ENCODE measurements around the gene MTHFD1L.
"Not testable (repeated sequence)": the region's sequence is repeated elsewhere in the genome, so short reads cannot be mapped to it uniquely, and the experiment has no call there.

Gene MTHFD1L

DNA sequence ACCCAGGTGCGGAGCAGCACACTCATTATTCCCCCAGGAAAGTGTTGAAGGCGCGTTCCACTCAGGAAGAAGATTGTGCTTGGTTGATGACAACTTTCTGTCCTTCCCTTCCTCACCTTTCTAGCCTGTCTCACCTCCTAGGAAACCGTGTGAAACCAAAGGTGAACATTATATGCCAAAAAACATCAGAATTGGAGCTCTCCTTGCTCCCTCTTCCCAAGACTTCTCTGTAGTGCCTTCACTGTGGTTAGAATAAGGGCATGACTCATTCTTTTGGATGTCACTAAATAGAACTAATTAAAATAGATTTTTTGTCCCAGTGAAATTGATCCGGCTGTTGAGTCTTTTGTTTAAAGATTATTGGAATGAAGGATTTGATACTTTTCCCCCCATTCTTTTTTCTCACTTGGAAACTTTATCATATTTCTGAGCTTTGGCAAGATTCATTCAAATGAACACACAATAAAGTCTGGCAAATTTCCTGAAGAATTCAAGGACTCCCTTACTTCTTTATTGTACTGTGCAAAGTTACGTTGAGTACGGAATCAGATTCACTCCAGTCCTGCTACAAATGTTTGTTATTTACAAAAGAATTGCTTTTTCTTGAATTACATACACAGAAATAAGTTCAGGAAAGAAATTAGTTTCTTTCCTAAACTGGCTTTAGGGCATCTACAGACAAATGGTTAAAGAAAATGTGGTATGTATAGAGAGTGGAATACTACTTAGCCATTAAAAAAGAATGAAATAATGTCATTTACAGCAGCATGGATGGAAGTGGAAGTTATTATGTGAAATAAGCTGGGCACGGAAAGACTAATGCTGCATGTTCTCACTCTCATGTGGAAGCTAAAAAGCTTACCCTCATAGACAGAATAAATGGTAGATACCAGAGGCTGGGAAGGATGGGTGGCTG lies 231.4 kb downstream of the MTHFD1L start:
- DNase-seq (ENCODE audit: low read depth) = no peak

DNA sequence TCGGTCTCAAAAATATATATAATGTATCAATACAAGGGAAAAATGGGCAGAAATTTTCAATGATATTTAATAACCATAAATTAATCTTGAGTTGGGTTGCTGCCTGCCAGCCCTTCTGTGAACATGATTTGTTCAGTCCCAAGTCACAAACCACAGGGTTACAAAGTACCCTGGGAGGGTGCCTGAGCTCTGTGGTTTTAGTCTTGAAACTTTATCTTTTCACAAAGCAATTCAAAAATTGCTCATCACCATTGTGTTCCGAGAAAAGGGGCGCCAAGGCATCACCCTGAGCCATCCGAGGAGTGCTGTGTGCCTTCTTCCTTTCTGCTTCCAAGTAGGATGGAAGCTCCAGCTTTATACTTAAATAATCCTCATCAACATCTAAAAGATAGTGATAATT lies 232.7 kb downstream of the MTHFD1L start:
- no peak for DNase-seq (ENCODE audit: low read depth)

DNA sequence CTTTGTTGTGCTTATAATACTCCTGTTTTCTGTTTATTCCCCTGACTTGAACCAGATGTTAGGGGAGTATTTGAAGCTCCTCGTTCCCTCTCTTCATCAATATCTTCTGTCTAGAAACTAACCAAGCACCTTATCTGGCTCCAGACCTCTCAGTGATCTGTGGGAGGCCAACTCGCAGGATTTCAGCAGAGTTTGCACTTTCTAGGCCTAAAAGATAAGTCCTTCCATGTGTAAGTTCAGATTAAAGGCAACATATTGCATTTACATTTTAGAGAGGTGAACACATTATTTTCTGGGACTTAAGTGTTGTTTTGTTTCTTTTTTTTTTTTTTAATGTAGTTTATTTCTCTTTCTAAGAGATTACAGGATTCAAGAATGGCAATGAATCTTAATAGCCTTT lies 234.8 kb downstream of the MTHFD1L start:
- no peak for DNase-seq (ENCODE audit: low read depth)

- no peak for DNase-seq (ENCODE audit: low read depth)
These were observed 235.8 kb downstream of the MTHFD1L start for GRCh38 chr6:151101161-151101815.

- no peak for DNase-seq (ENCODE audit: low read depth)
These were observed 236.6 kb downstream of the MTHFD1L start for GRCh38 chr6:151101816-151102694.

- DNase-seq (ENCODE audit: low read depth) = no peak
These were observed 237.8 kb downstream of the MTHFD1L start for GRCh38 chr6:151103266-151103665.

- DNase-seq (ENCODE audit: low read depth) = no peak
These were observed 242.5 kb downstream of the MTHFD1L start for GRCh38 chr6:151107897-151108427.

DNA sequence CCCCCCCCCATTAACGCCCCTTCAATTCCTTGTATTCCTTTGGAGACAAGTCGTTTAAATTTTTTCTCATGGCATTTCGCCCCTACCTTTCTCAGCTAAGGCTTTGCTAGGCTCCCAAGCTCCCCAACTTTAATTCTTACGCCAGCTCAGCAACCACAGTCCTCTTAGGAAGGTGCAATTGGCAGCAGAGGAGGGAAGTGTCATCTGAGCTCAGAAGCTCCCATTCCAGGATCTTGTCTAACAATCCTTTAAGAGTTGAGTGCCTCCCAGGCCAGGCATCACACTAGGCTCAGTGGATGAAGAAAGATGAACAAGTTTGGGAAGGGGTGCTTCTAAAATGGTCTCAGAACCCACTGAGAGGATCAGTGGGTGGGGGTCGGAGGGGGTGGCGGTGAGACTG lies 243.0 kb downstream of the MTHFD1L start:
- no peak for DNase-seq (ENCODE audit: low read depth)

DNA sequence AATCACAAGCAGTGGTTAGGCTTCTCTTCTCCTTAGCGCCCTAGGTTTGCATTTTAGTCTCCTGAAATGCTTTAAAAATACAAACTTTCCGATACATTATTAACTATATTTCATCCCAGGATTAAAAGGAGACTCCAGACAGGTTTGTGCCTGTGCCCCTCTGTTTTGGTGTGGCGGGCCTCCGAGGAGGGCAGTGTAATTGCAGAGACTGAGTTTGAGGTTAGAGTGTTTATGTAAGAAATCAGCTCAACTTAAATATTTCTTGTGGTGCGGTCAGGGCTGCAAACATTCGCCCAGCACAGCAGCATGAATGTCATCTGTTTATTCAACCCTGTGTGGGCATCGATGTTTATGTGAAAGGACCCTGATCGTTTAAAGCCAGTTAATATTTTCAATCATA lies 243.9 kb downstream of the MTHFD1L start:
- DNase-seq (ENCODE audit: low read depth) = no peak

- no peak for DNase-seq (ENCODE audit: low read depth)
These were observed 244.5 kb downstream of the MTHFD1L start for GRCh38 chr6:151109869-151110575.

GRCh38 chr6:151110576-151110905 lies 245.0 kb downstream of the MTHFD1L start:
- no peak for DNase-seq (ENCODE audit: low read depth)

DNA sequence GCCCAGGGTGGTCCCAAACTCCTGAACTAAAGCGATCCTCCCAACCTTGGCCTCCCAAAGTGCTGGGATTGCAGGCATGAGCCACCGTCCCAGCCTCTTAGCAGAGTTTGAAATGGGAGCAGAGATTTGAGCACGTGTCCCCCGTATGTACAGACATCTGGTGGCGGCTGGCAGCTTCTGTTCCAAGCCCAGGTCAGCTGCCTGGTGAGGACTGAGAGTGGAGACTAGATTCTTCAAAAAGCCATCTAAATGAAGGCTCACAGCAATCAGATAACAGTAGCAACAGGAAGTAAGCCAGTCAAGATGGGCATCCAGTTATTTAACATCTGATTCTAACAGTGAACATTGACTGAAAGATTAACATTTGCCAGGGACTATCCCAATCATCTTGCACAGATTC lies 246.2 kb downstream of the MTHFD1L start:
- no peak for DNase-seq (ENCODE audit: low read depth)

GRCh38 chr6:151112130-151112529 lies 246.6 kb downstream of the MTHFD1L start:
- no peak for DNase-seq (ENCODE audit: low read depth)

- DNase-seq (ENCODE audit: low read depth) = not testable (repeated sequence)
These were observed 247.4 kb downstream of the MTHFD1L start for GRCh38 chr6:151112884-151113283.

DNA sequence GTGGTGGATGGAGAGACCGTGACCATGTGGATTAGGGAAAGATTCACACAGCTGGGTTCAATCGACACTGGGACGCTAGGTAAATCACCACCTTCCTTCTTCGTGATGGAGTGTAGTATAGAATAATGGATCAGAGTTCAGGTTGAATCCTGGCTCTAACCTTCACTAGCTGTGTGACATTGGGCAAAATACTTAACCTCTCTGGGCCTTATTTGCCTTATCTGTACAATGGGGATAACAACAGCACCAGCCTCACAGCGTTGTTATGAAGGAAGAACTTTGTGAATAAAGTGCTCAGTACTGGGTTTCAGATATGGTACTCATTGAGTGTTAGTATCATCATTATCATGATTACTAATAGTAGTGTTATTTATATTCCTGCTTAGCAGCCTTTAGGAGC lies 248.1 kb downstream of the MTHFD1L start:
- DNase-seq (ENCODE audit: low read depth) = no peak

DNA sequence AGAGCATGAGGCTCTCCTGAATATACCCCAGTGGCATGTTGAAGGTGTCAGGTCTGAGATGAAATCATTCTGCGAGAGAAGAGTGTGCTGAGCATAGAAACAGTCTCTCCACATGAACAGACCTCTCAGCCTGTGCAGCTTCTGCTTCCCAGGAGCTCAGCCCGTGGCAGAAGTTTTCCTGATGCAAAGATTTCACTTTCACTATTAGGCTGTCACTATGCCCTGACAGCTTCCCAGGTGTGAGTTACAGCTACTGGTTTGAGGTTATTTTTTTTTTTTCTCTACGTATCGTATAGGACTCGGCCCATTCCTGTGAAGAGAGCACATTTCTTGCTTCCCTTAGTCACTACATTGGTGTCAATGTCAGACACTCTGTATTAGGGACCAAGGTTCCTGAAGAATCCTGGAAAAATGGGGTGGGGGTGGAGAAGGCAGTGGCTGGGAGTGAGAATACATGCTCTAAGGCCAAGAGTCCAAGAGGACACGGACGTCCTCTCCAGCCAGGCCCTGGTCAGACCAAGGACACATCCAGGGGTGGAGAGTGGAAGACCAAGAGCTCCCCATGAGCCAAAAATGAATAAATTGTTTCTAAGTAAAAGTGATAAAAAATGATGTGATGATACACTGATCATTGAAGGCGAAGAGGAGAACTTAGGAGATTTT lies 253.1 kb downstream of the MTHFD1L start:
- no peak for DNase-seq (ENCODE audit: low read depth)

DNA sequence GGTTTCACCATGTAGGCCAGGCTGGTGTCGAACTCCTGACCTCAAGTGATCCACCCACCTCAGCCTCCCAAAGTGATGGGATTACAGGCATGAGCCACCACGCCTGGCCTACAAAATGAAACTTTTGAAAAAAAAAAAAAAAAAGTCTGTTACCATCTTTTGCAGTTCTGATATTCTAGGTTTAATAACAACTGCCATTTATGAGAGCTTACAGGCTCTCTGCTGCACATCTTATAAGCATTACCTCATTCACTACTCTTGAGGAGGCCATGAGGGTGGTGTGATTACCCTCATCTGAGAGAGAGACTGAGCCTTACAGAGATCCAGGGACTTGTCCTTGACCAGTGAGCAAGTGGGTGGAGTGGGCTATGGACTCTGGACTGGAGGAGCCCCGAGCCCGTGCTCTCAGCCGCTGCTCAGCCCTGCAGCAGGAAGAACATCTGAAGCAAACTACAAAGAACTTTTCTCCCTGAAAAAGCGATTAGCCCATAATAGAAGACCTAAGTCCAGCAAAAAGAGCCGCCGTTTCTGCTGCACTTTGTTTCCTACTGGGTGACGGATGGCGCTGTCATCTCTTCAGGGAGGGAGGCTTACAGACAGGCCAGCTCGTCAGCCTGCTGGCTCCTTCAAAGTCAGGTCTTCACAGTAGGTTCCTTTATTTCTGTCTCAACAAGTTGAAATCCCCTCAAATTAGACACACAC lies 254.5 kb downstream of the MTHFD1L start:
- DNase-seq (ENCODE audit: low read depth) = no peak

DNA sequence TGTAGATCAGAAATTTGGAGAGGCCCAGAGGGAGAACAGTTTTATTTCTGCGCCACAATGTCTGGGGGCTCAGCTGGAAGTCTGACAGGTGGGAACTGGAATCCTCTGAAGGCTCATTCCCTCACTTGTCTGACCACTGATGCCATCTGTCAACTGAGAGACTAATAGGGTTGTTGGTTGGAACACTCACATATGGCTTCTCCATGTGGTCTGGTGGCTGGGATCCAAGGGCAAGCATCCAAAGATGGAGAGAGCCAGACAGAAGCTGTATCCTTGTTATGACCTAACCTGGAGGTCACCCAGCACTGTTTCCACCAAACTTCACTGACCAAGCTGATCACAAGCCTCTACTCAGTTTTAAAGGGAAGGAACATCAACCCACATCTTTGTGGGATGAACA lies 256.4 kb downstream of the MTHFD1L start:
- DNase-seq (ENCODE audit: low read depth) = no peak

- DNase-seq (ENCODE audit: low read depth) = not testable (repeated sequence)
These were observed 258.1 kb downstream of the MTHFD1L start for GRCh38 chr6:151123641-151124040.

- DNase-seq (ENCODE audit: low read depth) = not testable (repeated sequence)
These were observed 259.7 kb downstream of the MTHFD1L start for GRCh38 chr6:151125242-151125641.
